IMR-90 (cell line): ENCODE measurements around the gene DUSP11. TPM values are rescaled to one million over a fixed set of nuclear protein-coding genes. Genes with fewer than 3 reads are reported as not detected.

Experiments used
- polyA plus RNA-seq, 3 experiments: library from polyadenylated mRNA; depleted of rRNA; stranded (reverse); fragments of >200 nt; gene quantifications; 2 replicates each; pipeline ENCODE4 v1.2.3, GENCODE V29; 2012; ENCODE audit warnings: low replicate concordance in 1 of 3
- total RNA-seq: library from RNA; depleted of rRNA; stranded (reverse); fragments of >200 nt; gene quantifications from 2 replicates; pipeline ENCODE4 v1.2.3, GENCODE V29; 2012; rRNA removed

Gene DUSP11
- total and polyA plus RNA-seq, 2 of the 4 experiments (the other 2 are of a cell fraction): 22.4 to 25.6 TPM

Other genes with a start within 250 kb of the DUSP11 start
- gene NAT8, start 137.7 kb downstream of the DUSP11 start, total RNA-seq: not detected in 2 replicates
- not detected in 2 replicates for gene NAT8, start 137.7 kb downstream of the DUSP11 start, polyA plus RNA-seq (2012; rRNA removed)
- 37.6 and 52.2 TPM in 2 replicates for gene TPRKB, start 42.8 kb downstream of the DUSP11 start, total RNA-seq
- gene TPRKB, start 42.8 kb downstream of the DUSP11 start, polyA plus RNA-seq (2012; rRNA removed): 29.8 and 35.3 TPM in 2 replicates
- not detected in 2 replicates for gene C2orf78, start 4.1 kb upstream of the DUSP11 start, total RNA-seq
- 0.03 TPM in 1 of 2 replicates, not detected in the other for gene C2orf78, start 4.1 kb upstream of the DUSP11 start, polyA plus RNA-seq (2012; rRNA removed)
- 33.9 and 38.7 TPM in 2 replicates for gene STAMBP, start 48.9 kb upstream of the DUSP11 start, total RNA-seq
- 29.7 and 29.8 TPM in 2 replicates for gene STAMBP, start 48.9 kb upstream of the DUSP11 start, polyA plus RNA-seq (2012; rRNA removed)
- gene ACTG2, start 112.9 kb upstream of the DUSP11 start, total RNA-seq: 349 and 523 TPM in 2 replicates
- gene ACTG2, start 112.9 kb upstream of the DUSP11 start, polyA plus RNA-seq (2012; rRNA removed): 887 and 899 TPM in 2 replicates
- gene DGUOK, start 146.8 kb upstream of the DUSP11 start, total RNA-seq: 57.2 and 66.3 TPM in 2 replicates
- 111 and 116 TPM in 2 replicates for gene DGUOK, start 146.8 kb upstream of the DUSP11 start, polyA plus RNA-seq (2012; rRNA removed)
- gene TET3, start 204.8 kb upstream of the DUSP11 start, total RNA-seq: 1.6 and 1.7 TPM in 2 replicates
- gene TET3, start 204.8 kb upstream of the DUSP11 start, polyA plus RNA-seq (2012; rRNA removed): 1.8 TPM in 2 replicates